HTERT RPE-1 (cell line): ENCODE measurements around the gene UBE2M.

Source experiments
- in situ Hi-C: fragments of 300-500 bp; cut with MboI; formaldehyde crosslinking; loops from 4 replicates; pipeline ENCODE4 v1.14.3; 2020; ENCODE audit warnings: low sequenced_read_pairs

Gene UBE2M

DNA sequence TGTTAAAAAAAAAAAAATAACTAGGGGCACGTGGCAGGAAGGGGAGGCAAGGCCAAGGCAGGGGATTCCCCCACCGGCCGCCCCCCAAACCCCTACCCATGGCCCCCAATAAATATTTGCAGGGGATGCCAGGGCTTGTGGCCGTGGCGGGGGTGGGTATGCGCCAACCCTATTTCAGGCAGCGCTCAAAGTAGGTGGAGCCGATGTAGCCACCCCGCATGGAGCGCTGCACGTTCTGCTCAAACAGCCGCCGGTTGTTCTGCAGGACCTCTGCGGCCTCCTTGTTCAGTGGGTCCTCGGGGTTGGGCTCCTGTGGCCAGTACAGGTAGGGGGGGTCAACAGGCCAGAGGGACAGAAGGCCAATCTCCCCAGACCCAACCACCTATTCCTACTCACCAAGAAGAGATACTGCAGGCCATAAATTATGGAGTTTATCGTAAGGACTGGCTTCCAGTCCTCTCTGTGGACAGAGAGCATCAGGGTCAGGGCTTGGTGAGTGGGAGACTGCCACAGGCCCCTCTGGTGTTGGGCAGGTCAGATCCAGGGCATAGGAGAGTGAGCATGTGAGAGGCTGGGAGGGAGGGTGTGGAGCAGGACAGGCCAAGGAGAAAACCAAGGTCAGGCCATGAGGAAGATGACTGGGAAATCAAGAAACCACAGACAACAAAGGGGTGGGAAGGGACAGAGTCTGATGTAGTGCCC, 2.3 kb downstream of the UBE2M start:
- in situ Hi-C loops = no loop called here

DNA sequence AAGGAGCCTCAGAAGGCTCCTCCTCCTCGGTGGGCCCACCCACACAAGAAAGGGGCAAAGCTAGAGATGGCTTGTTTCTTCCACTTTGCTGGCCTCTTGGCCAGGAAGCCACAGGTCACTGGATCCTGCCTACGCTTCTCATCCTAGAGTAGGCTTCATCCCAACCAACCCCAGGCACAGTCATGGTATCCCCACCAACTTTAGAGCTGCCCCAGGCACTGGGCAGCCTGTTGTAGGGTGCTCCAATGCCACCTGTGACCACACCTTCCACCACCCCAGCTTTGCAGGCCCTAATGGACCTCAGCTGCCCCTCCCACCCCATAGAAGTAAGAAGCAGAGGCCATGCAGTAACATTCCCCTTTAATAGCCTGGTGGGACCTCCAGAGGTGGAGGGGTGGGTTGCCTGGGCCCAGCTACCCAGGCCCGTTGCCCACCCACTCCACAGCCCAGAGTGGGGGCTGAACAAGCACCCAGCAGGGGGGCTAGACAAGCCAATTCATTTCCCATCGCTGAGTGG, 3.0 kb downstream of the UBE2M start:
- in situ Hi-C loops = no loop called here

DNA sequence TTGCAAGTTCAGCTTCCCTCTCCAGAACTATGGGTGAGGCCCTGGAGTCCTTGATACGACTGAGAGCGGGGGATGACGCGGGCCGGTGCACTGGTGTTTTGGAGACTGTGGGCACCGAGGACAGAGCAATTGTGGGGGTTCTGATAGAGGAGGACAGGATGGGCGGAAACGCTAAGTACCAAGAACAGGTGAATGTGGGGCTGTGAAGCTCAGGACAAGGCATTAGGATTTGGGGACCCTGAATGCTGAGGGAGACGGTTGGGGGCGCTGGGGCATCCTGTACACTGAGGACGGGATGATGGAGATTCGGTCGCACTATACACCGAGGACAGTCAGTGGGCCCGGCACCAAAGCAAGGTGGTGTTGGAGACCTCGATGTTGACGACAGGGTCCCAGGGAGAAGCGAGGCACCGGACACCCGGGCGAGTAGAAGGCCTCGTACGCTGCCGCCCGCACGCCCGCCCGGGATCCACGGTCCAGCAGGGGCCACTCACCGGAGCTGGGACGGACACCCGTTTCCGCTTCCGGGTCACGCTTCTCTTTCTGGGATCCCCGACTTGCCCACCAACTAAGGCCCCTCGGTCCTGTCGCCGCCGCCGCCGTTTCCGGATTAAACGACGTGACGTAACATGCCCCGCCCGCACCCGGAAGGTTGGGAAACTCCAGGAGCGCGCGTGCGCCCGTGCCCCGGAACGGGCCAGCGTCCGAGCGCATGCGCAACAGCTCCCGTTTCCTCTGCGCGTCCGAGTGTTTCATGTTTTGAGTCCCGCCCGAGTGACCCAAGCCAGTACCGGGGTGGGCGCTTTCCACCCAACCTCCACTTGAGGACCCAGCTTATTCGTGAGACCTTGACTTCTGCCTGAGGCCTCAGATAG, 3.7 kb downstream of the UBE2M start, which contains the start of gene CHMP2A:
Gene CHMP2A (minus strand): TSS at position 612 of the 875 bp plus-strand sequence. CDS start 893 bp downstream, outside the sequence.
- in situ Hi-C loops = no loop called here

DNA sequence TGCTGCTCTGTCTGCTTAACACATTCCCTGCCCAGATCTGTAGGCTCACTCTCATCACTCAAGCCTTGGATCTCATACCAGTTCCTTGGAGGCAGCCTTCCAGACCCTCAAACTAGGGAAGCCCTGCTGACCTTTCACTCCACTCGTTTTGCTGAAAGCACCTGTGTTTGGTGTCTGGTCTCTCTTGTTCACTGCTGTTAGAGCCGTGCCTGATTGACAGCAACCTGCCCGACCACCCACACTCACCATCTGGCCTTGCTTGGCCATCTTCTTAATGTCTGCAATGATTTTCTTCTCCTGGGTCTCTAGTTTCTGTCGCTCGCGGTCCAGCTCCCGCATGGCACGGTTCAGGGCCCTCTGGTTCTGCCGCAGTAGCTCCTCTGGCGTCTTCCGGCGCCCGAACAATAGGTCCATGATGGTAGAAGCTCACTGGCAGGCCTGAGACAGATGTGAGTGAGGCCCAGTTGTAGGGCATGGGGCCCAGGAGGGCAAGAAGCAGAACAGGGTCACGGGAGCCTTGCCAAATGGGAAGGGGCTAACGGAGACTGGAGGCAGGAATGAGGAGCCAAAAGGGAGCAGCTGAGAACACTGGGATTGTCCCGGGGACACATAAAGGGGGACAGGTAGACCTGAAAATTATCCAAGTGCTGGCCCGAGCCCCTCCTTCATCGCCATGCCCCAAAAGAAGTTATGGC, 4.5 kb downstream of the UBE2M start:
- in situ Hi-C loops = no loop called here

DNA sequence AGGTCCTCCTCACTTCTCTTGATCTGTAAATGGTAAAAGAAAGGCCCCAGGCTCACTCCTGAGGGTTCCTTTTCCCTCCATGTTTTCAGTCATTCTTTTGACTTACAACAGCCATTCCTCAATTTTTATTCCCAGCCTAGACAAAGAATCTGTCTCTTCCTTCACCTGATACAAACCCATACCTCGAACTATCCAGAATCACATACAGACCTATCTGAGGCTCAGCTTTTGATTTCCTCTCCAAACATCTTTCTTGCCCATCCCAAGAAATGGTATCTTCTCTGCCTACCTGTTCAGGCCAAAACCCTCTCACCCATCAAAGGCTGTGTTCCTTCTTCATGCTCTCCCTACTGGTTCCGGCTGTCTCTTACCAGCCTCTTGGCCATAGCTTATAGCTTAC, 5.8 kb downstream of the UBE2M start:
- in situ Hi-C loops = no loop called here

DNA sequence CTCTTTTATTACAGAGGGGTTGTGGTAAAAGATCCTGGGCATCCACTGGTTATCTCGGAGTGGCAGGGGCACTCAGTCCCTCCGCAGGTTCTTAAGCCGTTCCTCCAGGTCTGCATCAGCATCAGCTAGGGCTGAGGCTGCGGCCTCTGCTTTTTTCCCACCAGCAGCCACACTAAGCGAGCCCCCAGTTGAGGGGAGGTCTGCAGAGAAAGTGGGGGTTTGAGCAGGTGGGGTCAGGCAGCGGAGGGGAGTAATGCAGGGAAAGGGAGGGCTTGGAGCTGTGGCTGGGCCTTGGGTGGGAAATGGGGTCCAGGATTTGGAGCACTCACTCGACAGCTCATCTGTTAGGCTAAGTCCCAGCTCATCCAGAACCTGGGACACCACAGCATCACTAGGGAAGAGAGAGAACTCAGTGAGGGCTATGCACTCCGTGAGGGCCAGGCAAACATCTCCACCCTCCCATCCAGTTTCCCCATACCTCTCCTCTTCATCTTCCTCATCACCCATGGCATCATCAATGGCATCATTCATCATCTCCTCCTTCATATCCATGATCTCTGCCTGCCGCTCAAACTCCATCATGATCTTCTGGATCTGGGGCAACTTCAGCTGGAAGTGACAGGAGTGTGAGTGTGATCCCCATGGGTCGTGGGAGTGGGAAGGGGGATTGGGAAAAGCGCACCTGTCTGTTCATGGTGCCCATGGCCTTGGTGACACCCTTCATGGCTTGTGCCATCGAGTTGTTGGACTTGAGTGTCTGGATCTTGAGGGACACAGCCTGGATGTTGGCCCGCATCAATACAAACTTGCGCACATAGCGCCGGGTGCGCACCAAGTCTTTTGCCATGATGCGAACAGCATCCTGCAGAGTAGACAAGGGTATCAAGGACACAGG, 6.6 kb downstream of the UBE2M start:
- in situ Hi-C loops = no loop called here

DNA sequence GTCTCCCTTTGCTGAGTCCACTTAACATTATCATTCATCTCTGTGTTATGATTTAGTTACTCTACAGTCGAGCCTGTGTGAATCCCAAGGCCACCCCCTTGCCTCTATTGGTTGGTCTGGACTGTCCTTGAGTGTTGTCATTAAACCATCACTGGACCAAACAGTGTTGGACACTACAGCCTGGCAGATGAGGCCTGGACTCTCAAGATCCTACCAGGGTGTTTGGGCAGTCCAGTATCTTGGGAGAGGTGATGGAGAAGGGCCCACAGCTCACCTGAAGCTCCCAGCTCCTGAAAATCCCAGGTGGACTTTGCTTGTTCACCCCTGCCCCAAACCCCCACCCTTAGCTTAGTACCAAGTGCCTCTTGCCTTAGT, 7.3 kb downstream of the UBE2M start:
- in situ Hi-C loops = no loop called here

DNA sequence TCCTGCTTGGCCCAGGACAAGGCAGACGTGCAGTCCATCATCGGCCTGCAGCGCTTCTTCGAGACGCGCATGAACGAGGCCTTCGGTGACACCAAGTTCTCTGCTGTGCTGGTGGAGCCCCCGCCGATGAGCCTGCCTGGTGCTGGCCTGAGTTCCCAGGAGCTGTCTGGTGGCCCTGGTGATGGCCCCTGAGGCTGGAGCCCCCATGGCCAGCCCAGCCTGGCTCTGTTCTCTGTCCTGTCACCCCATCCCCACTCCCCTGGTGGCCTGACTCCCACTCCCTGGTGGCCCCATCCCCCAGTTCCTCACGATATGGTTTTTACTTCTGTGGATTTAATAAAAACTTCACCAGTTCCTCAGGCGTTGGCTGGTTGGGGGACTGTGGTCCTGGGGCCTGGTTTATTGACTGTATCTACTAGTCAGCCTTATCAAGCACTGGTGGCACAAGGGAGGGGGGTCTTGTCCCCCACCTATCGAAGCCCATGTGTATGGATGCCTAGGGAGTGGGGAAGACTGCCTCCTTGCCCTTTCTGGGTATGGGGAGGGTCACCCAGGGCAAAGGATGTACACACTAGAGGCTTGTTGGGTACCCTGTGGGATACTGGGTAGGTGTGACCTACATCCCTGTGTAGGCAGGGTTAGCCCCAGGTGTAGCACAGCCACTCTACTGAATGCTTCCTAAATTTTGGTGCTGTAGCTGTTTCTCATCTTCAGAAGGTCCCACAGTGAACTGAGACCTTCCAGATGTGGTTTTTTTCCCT, 7.9 kb downstream of the UBE2M start:
- in situ Hi-C loops = no loop called here

DNA sequence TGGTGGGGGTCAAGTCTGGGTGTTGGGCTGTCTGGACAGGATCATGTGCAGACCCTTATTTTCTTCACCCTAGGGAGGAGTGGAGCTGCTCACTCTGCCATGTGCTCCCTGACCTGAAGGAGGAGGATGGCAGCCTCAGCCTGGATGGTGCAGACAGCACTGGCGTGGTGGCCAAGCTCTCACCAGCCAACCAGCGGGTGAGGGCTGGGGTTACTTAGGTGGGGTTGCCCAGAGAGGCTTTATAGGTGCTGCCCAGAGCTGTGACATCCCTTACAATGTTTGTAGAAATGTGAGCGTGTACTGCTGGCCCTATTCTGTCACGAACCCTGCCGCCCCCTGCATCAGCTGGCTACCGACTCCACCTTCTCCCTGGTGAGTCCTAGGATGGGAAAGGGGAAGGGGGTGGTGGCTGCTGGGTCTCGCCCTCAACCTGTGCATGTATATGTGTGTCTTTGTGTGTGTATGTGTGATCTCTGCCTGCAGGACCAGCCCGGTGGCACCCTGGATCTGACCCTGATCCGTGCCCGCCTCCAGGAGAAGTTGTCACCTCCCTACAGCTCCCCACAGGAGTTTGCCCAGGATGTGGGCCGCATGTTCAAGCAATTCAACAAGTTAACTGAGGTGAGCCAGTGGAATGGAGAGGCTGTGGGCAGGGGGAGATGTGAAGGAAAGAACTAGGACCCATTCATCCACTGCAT, 8.6 kb downstream of the UBE2M start:
- in situ Hi-C loops = no loop called here

DNA sequence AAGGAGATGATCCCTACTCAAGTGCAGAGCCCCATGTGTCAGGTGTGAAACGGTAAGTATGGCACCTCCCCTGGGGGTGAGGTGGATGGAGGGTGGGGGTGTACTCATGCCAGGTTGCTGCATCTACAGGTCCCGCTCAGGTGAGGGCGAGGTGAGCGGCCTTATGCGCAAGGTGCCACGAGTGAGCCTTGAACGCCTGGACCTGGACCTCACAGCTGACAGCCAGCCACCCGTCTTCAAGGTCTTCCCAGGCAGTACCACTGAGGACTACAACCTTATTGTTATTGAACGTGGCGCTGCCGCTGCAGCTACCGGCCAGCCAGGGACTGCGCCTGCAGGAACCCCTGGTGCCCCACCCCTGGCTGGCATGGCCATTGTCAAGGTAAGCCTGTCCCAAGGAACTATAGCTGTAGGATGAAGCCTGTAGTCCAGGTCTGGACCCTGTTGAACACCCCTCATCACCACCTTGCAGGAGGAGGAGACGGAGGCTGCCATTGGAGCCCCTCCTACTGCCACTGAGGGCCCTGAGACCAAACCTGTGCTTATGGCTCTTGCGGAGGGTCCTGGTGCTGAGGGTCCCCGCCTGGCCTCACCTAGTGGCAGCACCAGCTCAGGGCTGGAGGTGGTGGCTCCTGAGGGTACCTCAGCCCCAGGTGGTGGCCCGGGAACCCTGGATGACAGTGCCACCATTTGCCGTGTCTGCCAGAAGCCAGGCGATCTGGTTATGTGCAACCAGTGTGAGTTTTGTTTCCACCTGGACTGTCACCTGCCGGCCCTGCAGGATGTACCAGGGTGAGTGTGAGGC, 9.3 kb downstream of the UBE2M start:
- in situ Hi-C loops = no loop called here

DNA sequence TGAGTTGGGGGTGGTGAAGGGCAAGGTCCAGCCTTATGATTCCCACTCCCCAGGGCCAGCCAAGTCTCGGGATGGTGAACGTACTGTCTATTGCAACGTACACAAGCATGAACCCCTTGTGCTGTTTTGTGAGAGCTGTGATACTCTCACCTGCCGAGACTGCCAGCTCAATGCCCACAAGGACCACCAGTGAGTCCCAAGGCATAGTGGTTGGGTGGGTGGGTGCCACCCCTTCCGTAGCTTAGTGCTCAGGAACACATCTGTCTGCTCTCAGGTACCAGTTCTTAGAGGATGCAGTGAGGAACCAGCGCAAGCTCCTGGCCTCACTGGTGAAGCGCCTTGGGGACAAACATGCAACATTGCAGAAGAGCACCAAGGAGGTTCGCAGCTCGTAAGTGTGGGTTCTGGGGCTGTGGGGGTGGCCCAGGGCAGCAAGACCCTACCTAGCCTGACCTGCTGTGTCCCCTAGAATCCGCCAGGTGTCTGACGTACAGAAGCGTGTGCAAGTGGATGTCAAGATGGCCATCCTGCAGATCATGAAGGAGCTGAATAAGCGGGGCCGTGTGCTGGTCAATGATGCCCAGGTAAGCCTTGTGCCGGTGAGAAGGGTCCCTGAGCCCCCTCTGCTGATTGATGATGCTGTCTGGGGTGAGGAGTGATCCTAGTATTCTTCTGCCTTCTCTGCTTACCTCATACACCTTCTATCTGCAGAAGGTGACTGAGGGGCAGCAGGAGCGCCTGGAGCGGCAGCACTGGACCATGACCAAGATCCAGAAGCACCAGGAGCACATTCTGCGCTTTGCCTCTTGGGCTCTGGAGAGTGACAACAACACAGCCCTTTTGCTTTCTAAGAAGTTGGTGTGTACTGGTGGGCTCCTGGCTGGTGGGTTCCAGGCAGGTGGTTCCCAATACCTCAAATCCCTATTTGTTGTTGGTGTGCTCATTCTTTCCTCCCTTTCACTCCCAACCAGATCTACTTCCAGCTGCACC, 10.8 kb downstream of the UBE2M start:
- in situ Hi-C loops = no loop called here

DNA sequence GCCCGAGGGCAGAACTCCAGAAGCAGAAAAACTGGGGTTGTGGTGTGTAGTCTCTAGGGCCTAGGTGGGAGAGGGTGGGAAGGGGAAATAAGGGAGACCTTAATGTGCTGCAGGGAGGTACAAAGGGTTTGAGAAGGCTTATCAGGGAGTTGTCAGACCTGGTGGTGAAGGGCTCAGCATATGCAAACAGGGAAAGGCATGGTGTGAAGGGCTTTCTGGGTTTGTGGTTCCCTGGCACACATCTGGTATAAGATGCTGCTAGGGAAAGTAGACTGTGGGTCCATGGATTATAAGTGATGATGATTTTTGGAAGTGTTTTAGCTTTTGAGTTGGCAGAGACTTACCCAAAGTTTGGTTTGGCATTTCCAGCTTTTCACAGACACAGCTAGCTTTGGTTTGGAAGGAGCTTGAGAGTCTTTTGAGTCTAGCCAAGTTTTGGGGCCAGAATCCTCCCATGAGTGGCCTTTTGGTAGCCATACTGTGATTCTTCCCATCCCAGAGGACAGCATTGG, 12.3 kb downstream of the UBE2M start:
- in situ Hi-C loops = no loop called here

DNA sequence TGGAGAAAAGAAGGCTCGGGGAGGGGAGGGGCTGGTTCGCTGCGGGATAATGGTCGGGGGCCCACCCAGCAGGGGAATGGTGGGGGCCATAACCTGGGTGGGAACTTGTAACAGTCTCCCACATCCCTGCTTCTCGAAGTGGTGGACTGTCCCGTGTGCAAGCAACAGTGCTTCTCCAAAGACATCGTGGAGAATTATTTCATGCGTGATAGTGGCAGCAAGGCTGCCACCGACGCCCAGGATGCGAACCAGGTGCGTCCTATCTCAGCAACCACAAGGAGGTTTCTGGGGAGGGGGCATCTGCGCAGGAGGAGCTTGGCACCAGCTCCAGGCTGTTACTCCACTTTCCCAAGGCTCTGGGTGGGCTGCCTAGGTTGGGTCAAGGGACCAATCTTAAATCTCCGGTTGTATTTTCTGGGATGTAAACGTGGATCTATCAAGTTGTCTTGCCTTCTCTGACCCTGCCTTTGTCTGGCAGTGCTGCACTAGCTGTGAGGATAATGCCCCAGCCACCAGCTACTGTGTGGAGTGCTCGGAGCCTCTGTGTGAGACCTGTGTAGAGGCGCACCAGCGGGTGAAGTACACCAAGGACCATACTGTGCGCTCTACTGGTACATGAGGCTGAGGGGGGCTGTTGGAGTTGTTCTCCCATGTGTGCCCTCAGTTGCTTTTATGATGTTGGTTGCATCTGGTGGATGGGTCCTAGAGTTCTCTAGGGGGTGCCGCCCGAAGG, 13.0 kb downstream of the UBE2M start:
- in situ Hi-C loops = no loop called here

DNA sequence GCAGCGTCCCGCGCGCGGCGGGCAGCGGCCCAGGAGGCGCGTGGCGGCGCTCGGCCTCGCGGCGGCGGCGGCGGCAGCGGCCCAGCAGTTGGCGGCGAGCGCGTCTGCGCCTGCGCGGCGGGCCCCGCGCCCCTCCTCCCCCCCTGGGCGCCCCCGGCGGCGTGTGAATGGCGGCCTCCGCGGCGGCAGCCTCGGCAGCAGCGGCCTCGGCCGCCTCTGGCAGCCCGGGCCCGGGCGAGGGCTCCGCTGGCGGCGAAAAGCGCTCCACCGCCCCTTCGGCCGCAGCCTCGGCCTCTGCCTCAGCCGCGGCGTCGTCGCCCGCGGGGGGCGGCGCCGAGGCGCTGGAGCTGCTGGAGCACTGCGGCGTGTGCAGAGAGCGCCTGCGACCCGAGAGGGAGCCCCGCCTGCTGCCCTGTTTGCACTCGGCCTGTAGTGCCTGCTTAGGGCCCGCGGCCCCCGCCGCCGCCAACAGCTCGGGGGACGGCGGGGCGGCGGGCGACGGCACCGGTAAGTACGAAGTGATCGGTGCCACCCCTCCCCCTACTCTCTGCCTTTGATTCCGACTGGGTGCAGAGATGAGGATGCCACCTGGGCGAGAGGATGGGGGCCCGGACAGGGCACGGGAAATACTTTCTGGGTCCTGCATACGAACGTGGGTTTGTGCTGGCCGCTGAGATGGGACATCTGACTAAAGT, 13.7 kb downstream of the UBE2M start:
- in situ Hi-C loops = no loop called here

DNA sequence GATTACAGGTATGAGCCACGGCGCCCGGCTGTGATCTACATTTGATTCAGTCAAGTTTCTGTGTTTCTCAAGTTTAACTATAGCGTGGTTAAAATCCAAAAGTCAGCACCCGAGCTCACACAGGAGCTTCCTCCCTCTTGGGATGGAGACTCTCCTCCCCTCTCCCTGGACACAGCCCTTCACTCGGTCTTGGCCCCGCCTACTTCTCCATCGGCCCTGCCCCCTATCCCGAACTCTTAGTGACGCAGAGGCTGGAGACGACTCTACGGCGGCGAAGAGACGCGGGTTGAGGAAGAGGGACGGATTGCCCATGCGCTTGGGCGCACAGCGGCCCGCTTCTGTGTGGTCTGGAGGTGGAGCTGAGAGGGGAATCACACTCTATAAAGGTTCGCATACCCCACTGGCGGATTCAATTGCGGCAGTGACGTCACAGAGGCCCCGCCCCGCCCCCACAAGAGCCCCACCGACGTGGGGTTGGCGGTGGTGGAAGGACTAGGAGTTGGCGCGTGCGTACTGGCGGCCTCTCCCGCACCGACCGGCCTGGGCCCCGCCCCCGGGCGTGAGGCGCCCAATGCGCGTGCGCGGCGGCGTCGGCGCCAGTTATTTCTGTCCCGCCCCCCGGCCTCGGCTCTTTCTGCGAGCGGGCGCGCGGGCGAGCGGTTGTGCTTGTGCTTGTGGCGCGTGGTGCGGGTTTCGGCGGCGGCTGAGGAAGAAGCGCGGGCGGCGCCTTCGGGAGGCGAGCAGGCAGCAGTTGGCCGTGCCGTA, 14.4 kb downstream of the UBE2M start, which contains the start of gene TRIM28:
Gene TRIM28 (plus strand): TSS at position 239 of the 765 bp plus-strand sequence. CDS start 694 bp downstream, outside the sequence.
- in situ Hi-C loops = no loop called here
